NCI-H524 (cell line): ENCODE results near the gene VEGFB.
A peak's percentile ranks its signal among the peaks of the same experiment; 100 is the strongest.

ENCODE experiments used
- DNase-seq, 2 experiments: peaks; one replicate each; lab custom pipeline; 2025; lab: John Stamatoyannopoulos, UW

VEGFB gene

GRCh38 chr11:64246871-64247728 lies 12.7 kb downstream of the VEGFB start, which contains the start of gene PPP1R14B:
Gene PPP1R14B (minus strand): TSS chr11:64246943. CDS start chr11:64246673, 270 bp downstream.
- DNase-seq = peak; percentile 82 to 85

GRCh38 chr11:64247729-64248531 lies 13.5 kb downstream of the VEGFB start:
- DNase-seq = no peak

GRCh38 chr11:64248578-64248977 lies 14.2 kb downstream of the VEGFB start:
- DNase-seq = no peak

- no peak for DNase-seq
These were observed 14.7 kb downstream of the VEGFB start for GRCh38 chr11:64249038-64249437.

GRCh38 chr11:64249563-64250414 lies 15.4 kb downstream of the VEGFB start:
- no peak for DNase-seq

- DNase-seq = no peak
These were observed 16.1 kb downstream of the VEGFB start for GRCh38 chr11:64250415-64251015.

GRCh38 chr11:64251016-64251752 lies 16.8 kb downstream of the VEGFB start, which contains the start of gene PLCB3:
Gene PLCB3 (plus strand): TSS chr11:64251530. CDS start chr11:64251650, 120 bp downstream.
- peak in 1 of 2 experiments; percentile 59 for DNase-seq

GRCh38 chr11:64251753-64252002 lies 17.3 kb downstream of the VEGFB start:
- no peak for DNase-seq

GRCh38 chr11:64252003-64252872 lies 17.9 kb downstream of the VEGFB start:
- DNase-seq = no peak

GRCh38 chr11:64253043-64253442 lies 18.7 kb downstream of the VEGFB start:
- DNase-seq = no peak

- no peak for DNase-seq
These were observed 19.1 kb downstream of the VEGFB start for GRCh38 chr11:64253481-64253880.

GRCh38 chr11:64254326-64254725 lies 19.9 kb downstream of the VEGFB start:
- no peak for DNase-seq

- DNase-seq = no peak
These were observed 21.0 kb downstream of the VEGFB start for GRCh38 chr11:64255135-64256128.

GRCh38 chr11:64256300-64256699 lies 21.9 kb downstream of the VEGFB start:
- no peak for DNase-seq

GRCh38 chr11:64258356-64258755 lies 24.0 kb downstream of the VEGFB start:
- no peak for DNase-seq

- DNase-seq = no peak
These were observed 24.7 kb downstream of the VEGFB start for GRCh38 chr11:64258946-64259532.

GRCh38 chr11:64259533-64260067 lies 25.2 kb downstream of the VEGFB start:
- no peak for DNase-seq

GRCh38 chr11:64260147-64260708 lies 25.8 kb downstream of the VEGFB start:
- DNase-seq = no peak
